Midbrain (tissue), 1 donor: ENCODE measurements around the gene CADM1.

ENCODE experiments used
- DNase-seq: peaks from one replicate; lab custom pipeline; 2025; lab: John Stamatoyannopoulos, UW

The CADM1 gene

DNA sequence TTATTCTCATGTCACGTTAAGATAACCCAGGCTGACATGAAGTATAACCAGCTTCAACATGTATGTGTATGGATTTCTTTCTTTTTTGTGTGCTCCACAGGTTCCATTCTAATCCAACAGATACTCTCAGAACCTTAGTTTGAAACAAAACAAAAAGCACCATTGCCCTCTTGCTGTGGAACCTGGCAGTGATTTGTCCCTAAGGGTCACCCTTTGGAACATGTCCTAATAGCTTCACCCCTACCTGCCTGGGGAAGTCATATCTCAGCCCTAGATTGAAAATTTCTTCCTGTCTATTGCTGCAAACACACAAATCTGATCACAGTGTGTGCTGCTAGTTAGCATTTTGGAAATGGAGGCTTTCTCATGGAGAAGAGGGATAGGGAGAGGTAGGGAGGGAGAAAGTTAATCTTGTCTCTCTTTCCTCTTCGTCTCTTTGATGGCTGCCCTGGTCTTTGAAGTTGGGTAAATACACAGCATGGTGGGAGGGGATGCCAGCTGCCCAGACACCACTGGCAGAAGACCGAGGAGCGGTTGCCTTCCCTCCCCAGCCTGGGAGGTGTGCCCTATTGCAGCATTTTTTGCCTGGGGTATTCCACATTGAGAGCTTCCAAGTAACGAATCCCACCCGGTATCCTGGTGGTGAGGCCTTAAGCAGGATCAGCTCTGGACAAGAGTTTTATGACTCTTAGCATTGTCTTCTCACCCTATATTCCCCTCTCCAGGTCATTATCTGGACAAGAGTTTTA is 11.6 kb upstream of the CADM1 start:
- no peak for DNase-seq

DNA sequence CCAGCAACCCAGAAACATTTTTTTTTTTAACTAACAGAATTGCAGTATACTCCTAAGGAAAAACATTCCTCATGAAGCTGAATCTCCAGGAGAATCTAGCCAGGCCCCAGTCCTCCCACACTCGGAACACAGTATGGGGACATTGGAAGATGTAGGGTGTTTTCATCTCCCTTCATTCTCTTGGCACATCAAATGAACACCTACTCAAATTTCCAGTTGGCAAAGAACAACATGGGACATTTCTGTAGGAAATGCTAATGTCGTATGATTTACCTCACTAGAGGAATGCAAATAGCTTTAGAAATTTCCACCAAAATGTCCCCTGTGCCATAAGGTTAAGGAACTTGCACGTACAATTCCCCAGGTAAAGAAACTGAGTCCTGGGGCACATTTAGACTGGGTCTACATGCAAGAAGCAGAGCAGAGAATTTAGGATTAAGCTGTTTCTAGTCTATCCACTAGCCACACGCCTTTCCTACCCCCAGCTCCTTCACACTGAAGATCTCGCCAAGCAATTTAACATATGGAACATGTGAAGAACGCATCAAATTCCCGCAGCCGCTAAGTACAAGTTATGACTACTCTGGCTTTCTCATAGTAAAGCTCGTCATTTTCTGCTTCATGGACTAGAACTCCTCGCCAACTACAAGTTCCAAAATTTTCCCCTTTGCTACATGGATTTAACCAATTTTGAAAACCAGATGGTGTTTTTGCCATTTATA is 2.9 kb upstream of the CADM1 start:
- no peak for DNase-seq

DNA sequence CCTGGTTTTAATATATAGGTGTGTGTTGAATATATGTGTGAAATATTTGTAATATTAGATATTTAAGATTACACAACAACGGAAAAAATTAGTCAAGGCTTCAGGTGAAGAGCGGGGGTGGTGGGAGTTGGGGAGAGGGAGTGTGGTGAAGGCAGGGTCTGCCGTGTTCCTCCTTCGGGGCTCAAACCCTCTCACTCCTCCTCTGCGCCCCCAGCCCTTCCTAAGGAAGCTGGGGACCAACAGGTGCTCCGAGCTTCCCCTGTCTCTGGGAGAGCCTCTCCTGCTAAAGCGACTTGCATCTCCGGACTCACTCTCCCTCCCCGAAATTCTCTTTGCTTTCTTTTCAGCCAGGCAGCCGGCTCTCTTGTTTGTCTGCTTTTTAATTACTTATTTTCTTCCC is 960 bp upstream of the CADM1 start:
- DNase-seq = no peak

DNA sequence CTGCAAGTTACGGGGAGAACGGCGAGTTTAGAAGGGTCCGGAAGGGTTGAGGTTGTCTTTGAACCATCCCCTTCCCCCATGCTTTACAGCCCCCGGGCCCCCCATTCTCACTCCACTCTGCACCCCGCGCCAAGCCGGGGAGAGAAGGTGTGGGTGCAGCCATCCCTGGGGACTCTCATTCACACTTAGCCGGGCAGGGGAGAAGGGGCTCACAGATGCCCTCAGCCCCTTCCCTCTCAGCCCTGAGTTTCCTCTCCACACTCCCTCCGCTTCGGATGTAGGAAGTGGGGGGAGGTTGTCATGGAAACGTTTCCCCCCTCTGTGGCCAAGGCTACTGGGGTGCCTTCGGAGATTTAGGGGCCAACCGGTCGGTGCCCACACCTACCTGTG is 334 bp downstream of the CADM1 start:
- DNase-seq = no peak

DNA sequence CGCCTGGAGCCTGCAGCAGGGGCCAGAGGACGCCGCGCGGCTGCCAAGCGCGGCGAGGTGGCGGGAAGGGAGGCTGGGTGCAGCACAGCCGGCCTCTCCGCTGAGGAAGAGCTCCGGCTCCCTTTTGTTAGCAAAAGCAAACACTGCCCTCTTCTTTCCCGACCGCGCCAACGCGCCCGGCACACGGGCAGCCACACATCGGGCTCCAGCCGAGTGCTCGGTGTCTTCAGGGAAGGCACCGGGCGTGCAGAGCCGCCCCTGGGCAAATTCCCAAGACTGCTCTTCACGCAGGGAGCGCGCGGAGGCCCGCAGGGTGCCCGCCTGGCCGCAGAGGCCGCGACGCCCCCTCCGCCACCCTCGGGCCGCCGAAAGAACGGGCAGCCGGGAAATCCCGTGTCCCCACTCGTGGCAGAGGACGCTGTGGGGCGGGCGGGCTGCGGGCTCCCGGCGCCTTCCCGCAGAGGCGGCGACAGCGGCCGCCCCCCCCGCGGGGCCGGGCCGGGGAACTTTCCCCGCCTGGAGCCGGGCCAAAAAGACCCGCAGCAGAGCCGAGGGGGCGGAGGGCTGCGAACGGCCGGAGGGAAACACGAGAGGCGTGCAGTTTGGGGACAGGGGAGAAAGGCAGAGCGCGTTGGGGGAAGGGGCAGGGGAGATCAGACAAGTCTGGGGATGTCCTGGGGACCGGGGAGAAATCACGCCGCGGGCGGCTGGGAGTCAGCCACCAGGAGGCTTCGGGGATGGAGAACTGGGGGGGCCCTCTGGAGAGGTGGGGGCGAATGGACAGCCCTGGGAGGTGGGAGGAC is 931 bp downstream of the CADM1 start:
- peak; percentile 91 for DNase-seq

DNA sequence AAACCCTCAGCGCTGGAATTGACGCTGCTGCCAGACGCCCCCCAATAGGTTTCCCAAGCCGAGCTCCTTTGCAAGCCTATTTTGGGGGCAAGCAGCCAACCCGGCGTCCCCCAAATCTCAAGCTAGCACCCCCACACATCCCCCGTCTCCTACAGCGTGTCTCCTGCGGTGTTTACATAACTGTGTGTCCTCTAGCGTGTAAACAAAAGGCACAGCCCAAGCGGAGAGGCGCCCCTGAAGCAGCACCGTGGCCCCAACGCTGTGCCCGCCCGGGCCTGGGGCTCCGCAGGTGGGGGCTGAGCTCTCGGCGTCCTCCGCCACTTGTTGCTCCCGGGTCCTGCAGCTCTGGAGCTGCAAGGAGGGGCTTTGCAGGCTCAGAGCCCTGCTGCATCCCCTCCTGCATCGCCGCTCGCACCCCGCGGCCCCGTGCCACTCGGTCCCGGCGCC is 1.6 kb downstream of the CADM1 start:
- peak; percentile 49 for DNase-seq

DNA sequence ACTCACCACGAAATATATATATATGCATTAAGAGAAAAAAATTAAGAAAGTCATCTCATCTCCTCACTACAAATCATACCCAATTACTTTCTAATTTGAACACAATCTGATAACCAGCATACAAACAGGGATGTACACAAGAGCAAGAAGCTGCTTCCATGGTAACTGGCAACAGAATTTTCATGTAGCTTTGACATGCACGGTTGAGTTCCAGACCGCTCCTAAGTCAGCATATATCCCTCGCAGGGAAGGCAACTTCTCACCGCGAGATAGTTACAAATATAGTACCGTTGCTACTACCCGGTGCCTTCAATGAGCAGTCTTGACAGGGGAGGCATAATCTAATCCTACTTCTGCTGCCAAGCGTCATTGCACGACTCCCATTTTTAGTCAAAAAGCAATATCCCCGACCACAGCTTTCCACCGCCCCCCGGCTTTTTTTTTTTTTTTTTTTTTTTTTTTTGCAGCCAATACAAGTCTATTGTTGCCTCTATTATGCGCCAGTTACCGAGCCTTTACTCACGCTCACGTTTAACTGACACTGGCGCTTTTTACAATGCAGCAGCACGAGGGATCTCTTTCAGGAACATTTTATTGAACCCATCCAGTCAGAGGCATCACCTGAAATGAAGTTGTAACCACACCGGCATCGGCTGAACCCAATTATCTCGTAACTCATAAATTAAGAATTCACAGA is 2.2 kb downstream of the CADM1 start:
- peak; percentile 64 for DNase-seq

DNA sequence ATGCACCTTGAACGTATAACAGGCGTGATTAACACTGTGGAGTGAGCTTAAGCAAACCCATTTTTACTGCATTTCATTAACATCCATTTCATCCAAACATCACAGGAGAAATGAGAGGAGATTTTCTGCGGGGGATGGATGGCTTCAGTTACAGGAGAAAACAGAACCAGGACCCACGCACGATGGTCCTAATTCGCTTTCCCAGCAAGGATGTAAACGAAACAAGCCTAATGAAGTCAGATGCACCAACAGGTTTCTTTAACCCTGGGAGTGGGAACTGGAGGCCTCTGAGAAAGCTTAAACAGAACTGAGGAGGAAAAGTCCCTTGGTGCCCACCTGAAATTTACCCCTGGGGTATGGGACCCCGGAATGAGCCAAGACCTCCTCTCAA is 2.7 kb downstream of the CADM1 start:
- no peak for DNase-seq

DNA sequence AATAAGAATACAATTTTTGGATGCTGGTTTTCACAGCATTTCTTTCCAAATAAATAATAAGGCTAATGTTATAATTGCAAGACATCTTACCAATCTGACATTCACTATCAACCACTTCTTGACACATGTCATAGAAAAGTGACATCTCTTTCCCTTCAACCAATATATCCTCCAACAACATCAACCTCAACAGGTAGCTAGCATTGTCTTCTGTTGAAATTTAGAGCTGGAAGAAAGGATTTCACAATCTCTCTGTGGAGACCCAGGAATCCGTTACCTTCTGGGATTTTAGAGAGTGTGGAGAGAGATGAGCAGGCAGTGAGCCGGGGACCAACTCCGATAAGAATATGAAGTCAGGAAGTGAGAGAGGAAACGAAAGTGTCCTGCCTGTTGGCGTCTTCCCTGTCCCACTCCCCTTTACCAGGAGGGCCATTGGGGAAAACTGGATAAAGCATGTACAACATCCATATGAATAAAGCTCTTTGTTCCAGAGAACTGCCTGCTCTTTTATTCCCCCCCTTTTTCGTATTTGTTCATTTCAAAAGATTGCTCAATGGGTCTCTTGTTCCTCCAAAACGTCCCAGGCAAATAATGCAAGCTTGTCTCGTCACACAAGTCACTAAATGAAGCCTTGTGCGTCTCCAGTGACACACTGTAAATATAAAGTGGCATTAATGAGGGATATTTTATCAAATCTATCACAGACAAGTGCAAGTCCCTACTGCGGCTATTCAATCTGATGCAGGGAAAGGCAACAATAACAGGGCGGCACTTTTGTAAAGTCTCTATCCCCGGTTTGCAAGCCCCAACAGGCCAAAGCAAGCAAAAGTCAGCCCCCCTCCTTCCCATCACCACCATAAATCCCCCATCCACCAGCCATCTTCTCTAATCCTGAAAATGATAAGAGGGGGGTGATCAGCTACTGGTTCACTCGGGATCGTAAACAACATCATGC is 3.4 kb downstream of the CADM1 start:
- DNase-seq = peak; percentile 87

DNA sequence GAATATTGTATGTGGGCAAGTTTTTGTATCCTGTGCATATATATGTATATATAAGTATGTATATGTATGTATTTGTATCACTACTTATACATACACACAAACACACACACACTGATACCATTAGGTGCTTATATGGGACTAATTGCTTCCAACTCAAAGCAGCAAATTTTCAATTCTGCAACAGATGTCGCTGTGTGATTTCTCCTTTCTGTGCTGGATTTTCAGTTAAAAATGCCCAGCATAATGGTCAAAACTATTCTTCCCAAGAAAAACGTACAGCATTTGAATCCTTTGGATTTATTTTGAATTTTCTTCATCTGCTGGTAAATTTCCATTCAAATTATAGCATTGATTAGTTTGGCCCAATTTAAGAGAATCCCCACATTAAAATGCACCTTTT is 4.3 kb downstream of the CADM1 start:
- no peak for DNase-seq

DNA sequence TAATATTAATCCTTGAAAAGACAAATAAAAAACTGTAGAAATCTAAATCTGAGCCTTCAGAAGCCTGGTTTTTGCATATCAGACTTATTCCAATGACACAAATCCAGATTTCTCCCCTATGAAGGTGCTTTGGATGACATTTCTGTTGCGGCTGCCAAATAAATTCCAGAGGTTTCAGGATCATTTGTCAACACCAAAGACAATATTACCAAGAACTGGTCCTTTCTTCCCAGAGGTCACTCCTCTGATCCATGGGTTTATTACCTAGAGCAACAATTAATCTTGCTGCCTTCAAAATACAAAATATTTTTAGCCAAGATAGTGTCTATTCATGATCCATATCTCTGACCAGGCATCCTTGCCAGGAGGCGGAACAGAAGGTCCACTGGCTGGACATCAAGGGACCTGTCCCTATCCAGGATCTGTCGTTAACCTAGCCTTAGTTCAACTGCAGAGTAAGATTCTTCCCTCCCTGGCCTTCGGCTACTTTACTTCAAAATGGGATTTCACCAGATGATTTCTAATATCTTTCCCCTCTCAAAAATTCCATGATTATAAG is 4.9 kb downstream of the CADM1 start:
- no peak for DNase-seq

DNA sequence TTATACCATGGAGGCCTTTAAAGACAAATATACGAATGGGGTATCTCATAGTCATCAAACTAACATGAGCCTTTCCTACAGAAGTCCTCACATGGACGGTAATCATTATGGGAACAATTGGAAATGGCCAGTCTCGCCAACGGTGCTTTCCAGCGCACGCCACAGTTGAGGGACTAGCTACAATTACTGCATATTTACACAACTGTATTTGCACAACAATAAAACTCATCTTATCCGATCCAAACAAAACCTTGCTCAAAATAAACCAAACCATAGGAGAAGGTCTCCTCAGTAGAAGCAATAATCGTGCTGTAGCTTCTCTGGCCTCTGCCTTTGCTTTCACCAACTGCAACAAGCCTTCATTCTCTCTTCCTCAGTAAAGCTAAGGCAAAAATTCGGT is 5.9 kb downstream of the CADM1 start:
- DNase-seq = no peak

DNA sequence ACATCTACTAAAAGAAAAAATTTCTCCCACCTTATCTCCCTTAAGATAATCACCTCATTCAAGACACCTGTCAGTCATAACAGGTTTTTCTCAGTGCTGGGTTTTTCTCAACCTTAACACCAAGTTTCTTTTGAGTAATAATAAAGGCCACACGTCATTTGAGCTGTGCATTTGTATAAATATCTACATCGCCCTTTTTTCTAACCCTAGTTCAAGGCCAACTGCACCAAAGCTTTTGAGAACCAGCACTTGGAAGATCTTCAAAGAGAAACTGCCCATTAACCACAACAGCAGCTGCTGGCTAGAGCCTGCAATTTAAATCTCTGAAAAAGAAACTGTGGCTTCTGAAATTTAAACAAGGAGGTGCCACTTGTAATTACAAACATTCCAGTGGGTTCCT is 6.9 kb downstream of the CADM1 start:
- DNase-seq = no peak

DNA sequence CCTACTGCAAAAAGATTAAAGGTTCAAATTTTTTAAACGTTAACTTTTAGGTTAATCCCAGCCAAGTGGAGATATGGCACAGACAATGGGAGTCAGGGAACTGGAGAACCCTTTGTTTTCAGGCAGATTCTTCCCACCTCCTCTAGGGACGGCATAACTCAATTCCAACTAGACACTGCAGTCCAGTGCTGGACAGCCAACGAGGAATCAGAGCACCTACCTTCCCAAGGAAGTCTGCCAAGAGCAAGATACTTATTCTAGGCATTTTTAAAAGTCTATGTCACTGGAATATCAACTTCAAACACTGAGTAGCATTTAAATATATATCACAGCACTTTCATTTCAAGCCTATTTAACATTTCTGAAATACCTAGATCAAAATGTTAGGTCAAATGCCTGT is 7.3 kb downstream of the CADM1 start:
- DNase-seq = peak; percentile 17

DNA sequence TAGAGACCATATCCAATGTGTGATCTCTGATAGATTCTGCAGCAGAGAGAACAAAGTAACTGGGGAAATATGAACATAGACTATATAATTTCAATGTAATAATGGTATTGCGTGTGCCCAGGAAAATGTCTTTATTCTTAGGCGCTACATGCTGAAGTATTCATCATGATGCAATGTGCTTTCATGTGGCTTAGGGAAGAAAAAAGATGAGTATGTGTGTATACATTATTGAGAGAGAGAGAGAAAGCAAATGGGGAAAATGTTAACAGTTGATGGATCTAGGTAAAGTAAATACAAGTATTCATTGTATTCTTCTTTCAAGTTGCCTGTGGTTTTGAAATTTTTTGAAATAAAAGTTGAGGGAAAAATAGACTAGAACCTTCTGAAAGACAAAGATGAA is 10.3 kb downstream of the CADM1 start:
- DNase-seq = no peak

DNA sequence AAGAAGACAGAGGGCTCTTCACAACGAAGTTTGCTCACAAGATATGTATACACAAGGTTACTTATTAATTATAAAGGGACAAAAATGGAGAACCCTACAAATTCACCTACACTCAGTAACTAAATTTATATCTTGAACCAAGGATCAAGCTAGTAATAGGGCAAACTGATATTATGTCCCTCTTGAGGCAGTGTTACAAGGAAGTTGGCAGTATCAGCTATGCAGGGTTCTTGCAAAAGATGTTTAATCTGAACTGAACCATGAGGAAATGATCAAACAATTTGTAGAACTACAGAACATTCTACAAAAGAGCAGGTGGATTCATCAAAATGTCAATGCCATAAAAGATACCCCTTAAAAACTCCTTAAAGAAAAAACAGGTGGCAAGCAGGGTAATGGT is 10.7 kb downstream of the CADM1 start:
- DNase-seq = no peak

DNA sequence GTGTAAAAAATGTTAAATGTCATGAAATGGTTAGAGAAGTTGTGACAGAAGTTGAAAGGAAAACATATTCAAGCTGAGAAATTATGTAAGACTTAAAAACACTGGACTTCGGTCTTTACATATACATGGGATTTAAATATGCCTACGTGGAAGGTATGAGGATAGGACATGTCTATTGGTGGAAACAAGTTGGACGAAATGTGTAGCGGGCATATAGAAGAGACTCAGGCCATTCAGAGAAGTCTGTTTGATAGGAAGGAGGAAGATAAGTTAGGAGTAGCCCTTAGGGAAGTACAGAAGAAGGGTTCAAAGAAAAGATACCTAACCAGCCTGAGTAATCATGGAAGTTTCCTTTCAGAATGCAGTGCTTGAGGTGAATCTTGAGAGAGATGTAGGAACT is 14.7 kb downstream of the CADM1 start:
- DNase-seq = no peak

DNA sequence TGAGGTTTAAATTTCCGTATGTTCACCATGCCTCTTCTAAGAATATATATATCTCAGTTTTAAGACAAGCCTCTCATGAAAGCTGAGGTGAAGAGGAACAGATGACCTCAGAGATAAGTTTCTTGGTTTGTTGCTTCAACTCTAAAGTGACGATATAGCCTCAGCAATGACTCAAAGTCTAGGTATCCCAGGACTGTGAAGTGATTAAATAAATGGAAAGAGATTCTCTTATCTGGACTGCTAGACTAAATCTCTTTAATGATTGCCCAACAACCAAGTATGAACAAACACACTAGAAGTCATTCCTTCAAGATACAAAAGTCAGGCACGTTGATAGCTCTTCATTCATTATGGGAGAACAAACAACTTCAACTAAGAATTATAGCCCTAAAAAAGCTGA is 15.3 kb downstream of the CADM1 start:
- DNase-seq = no peak

DNA sequence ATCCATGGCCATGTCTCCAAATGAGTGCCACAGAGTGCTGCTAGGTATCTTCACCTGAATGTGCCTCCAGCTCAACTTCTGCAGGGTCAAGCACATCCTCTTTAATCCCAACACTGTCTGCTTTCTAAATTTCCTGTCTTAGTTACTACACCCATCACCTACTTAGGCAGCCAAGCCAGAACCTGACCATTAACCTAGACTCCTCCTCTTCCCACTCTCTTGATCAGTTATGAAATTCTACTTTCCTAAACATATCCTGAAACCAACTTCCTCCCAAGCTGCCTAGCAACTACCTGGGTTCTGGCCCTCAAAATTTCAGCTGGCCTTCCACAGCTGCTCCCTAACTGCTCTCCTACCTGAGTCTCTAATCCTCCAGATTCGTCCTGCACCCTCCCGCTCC is 22.7 kb downstream of the CADM1 start:
- no peak for DNase-seq

DNA sequence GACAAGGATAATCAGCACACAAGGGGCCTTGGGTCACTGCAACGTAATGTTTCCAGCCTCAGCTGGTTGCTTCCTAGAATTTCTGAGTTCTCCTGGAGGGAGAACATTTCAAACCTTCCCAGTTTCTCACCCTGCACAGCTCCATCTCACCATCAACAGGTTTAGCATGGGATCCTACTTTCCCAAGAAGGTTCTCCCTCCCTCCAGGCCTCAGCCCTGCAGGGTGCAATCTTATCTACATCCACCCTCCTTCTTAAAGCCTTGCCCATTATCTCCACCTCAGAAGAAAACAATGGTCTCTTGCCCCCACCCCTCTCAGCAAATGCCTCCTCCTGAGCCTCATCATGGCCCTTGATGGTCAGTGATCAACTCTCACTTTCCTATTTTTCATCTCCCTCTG is 23.6 kb downstream of the CADM1 start:
- DNase-seq = no peak

DNA sequence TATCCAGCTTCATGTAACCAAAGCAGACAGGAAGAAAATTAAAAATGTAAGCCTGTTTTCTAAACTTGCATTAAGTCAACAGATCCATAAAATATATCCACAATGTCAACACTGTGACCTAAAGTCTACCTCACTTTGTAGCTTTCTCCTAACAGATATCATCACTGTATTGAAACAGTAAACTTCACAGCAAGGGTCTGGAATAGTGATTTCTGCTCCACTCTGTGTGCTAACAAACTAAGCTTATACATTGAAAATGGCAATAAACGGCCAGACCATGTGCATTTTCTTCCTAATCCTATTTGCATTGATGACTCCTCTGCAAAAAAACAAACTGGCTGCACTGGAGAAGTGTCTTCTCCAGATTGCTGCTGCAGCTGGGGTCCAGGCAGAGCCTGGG is 26.8 kb downstream of the CADM1 start:
- no peak for DNase-seq
